Measurements from ENCODE around the gene C10orf90. TPM values are rescaled to one million over a fixed set of nuclear protein-coding genes. Genes with fewer than 3 reads are reported as not detected.

C10orf90 gene
- total RNA-seq, 3 donors from 2014 or later (not counting 1 experiment from before 2014, with no cell fraction given) = not detected

DNA sequence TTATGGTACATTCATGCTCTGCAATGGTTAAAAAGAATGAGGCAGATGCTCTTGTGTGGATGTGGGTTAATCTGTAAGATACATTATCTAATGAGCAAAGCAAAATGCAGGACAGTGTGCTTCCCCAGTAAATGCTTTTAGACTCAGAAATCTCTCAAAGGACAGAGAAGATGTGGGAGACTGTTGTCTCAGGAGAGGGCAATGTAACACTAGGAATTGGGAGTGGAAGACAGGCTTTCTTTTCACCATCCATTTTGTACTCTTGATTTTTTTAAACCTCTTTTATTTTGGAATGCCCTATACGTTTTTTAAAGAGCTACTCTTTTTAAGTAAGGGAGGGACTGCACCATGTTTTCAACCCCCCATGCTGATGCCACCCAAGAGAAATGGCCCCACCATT, 204.7 kb downstream of the C10orf90 start:
- H3K27ac Mint-ChIP-seq = no peak overlapping the region
- Histone ChIP-seq H3K27me3 (ENCODE audit: control insufficient read depth, insufficient read depth, low read length) (peaks cover 6% of the 10 kb centered on the region), H3K4me1 (ENCODE audit: control insufficient read depth, insufficient read depth, low read length) (peaks cover 29% of the 10 kb centered on the region), H3K9me3 (ENCODE audit: control insufficient read depth, insufficient read depth, low read length) (no peaks in the 10 kb centered on the region), H3K36me3 (ENCODE audit: control insufficient read depth, insufficient read depth, low read length) (no peaks in the 10 kb centered on the region), H3K4me3 (ENCODE audit: low read length) (no peak overlapping the region), H3K27ac (ENCODE audit: low read length) (no peak overlapping the region)
- TF ChIP-seq, protein P1, sequence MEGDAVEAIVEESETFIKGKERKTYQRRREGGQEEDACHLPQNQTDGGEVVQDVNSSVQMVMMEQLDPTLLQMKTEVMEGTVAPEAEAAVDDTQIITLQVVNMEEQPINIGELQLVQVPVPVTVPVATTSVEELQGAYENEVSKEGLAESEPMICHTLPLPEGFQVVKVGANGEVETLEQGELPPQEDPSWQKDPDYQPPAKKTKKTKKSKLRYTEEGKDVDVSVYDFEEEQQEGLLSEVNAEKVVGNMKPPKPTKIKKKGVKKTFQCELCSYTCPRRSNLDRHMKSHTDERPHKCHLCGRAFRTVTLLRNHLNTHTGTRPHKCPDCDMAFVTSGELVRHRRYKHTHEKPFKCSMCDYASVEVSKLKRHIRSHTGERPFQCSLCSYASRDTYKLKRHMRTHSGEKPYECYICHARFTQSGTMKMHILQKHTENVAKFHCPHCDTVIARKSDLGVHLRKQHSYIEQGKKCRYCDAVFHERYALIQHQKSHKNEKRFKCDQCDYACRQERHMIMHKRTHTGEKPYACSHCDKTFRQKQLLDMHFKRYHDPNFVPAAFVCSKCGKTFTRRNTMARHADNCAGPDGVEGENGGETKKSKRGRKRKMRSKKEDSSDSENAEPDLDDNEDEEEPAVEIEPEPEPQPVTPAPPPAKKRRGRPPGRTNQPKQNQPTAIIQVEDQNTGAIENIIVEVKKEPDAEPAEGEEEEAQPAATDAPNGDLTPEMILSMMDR (IDR thresholded peaks at IDR 0.05) = no peak
- peaks cover 33 to 40% of the 10 kb centered on the region in 2 donors for H3K4me1 Mint-ChIP-seq
- no CpG with 5 or more reads among the region's 1 CpG for WGBS (ENCODE audit: insufficient coverage)
- H3K36me3 Mint-ChIP-seq = no peaks in the 10 kb centered on the region
- H3K4me3 Mint-ChIP-seq = no peak overlapping the region
- ATAC-seq (no peak), DNase-seq (no peak)
- intact Hi-C loops (cut with micrococcal nuclease) = no loop called here
- no peaks in the 10 kb centered on the region for H3K9me3 Mint-ChIP-seq
- peaks cover 36 to 60% of the 10 kb centered on the region in 2 donors for H3K27me3 Mint-ChIP-seq (ENCODE audit: low read depth in 2 of 2)

DNA sequence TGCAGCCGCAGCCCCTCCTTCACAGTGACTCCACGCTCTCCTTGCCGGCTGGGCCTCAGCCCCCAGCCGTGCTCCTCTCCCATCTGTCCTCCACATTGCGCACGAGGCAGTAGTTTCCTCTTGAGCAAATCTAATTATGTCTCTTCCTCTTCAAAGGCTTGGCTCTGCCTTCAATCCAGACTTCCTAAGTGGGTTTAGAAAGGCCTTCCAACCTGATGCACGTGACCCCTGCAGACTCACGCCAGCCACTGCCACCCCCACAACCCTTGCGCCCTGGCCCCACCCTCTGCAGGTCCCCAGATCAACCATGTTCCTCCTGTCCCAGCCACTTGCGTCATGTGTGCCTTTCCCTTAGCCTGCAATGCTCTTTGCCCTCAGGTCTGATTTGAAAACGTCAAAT, 207.2 kb downstream of the C10orf90 start:
- Histone ChIP-seq H3K9me3 (ENCODE audit: control insufficient read depth, insufficient read depth, low read length) (no peaks in the 10 kb centered on the region), H3K36me3 (ENCODE audit: control insufficient read depth, insufficient read depth, low read length) (no peaks in the 10 kb centered on the region), H3K4me3 (ENCODE audit: low read length) (no peak overlapping the region), H3K27me3 (ENCODE audit: control insufficient read depth, insufficient read depth, low read length) (peaks cover 6% of the 10 kb centered on the region), H3K27ac (ENCODE audit: low read length) (no peak overlapping the region), H3K4me1 (ENCODE audit: control insufficient read depth, insufficient read depth, low read length) (peaks cover 9% of the 10 kb centered on the region)
- H3K4me3 Mint-ChIP-seq = no peak overlapping the region
- DNase-seq (no peak), ATAC-seq (no peak)
- H3K4me1 Mint-ChIP-seq = peaks cover 8 to 16% of the 10 kb centered on the region in 2 donors
- 18% methylated on average over 11 of the region's 11 CpGs for WGBS (ENCODE audit: insufficient coverage)
- H3K27me3 Mint-ChIP-seq (ENCODE audit: low read depth in 2 of 2) = peaks cover 34 to 50% of the 10 kb centered on the region in 2 donors
- no peaks in the 10 kb centered on the region for H3K9me3 Mint-ChIP-seq
- intact Hi-C loops (cut with micrococcal nuclease) = no loop called here
- no peak overlapping the region for H3K27ac Mint-ChIP-seq
- no peaks in the 10 kb centered on the region for H3K36me3 Mint-ChIP-seq
- TF ChIP-seq, protein P1 (IDR thresholded peaks at IDR 0.05) = no peak

DNA sequence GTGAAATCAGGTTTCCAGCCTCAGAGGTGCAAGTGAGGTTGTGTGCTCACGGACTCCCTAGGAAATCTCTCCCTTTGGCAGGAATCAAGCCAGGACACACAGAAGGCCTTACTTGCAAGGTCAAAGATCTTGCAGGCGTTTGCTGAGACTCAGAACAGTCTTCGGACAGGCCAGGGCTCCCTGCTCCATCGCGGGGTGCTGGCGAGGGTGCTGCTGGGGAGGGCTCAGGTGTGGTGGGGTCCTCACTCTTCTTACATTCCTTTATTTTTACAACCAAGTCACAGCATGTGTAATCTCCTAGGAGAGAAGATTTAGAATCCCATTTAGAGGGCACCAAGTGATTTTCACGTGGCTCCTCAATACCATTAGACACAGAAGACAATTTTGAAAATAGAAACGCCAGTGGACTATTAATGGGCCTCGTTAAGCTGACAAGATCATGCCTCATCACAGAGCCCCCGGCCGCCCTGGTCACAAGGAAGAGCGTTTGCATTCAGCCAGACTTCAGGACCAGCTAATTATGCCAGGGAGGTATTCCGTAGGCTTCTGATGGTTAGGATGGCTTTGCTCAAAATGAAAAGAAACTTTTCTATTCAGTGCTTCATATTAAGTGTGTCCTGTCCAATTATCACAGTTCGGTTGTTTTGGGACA, 209.1 kb downstream of the C10orf90 start:
- intact Hi-C loops (cut with micrococcal nuclease) = no loop called here
- peaks cover 0 to 11% of the 10 kb centered on the region in 2 donors for H3K4me1 Mint-ChIP-seq
- no peak overlapping the region for H3K27ac Mint-ChIP-seq
- TF ChIP-seq, protein P1 (IDR thresholded peaks at IDR 0.05) = no peak
- Histone ChIP-seq H3K27me3 (ENCODE audit: control insufficient read depth, insufficient read depth, low read length) (peaks cover 6% of the 10 kb centered on the region), H3K9me3 (ENCODE audit: control insufficient read depth, insufficient read depth, low read length) (no peaks in the 10 kb centered on the region), H3K4me3 (ENCODE audit: low read length) (no peak overlapping the region), H3K4me1 (ENCODE audit: control insufficient read depth, insufficient read depth, low read length) (no peaks in the 10 kb centered on the region), H3K27ac (ENCODE audit: low read length) (no peak overlapping the region), H3K36me3 (ENCODE audit: control insufficient read depth, insufficient read depth, low read length) (no peaks in the 10 kb centered on the region)
- H3K27me3 Mint-ChIP-seq (ENCODE audit: low read depth in 2 of 2) = peaks cover 33 to 50% of the 10 kb centered on the region in 2 donors
- H3K4me3 Mint-ChIP-seq = no peak overlapping the region
- no peaks in the 10 kb centered on the region for H3K9me3 Mint-ChIP-seq
- DNase-seq (no peak), ATAC-seq (no peak)
- no peaks in the 10 kb centered on the region for H3K36me3 Mint-ChIP-seq
- 89% methylated on average over 11 of the region's 14 CpGs for whole genome bisulfite sequencing (ENCODE audit: insufficient coverage)

All from natural killer cell (primary cell).